OCI-LY3 (cell line): ENCODE data around the gene CLSTN2.

Experiments
- EZH2phosphoT487 ChIP-seq: fragments of 200-600 bp; shearing (Covaris generic); IDR thresholded peaks from 2 replicates; pipeline ENCODE4 v1.6.1; 2018; ENCODE audit warnings: antibody characterized with exemption, mixed run types, low read depth
- TF ChIP-seq, protein P1 (sequence below): fragments of 200-600, 300-600 bp; sonication (generic); IDR thresholded peaks from 2 replicates; pipeline ENCODE4 v1.5.1; 2014; ENCODE audit warnings: antibody characterized with exemption, low read length, low read depth

DNA sequence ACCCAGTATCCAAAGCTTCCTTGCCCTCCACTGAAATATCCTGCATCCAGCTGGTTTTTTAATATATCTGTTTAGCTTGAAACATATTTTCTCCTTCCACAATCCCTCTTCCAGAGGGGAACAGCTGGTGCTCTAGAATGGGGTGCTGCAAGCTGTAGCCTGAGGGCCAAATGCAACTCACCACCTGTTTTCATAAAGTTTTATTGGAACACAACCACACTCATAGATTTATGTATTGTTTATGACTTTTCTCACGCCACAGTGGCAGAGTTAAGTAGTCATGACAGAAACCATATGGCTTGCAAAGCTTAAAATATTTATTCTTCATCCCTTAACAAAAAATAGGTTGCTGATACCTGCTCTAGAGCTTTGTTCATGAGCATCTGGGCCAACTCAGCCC, 298.7 kb downstream of the CLSTN2 start:
- TF ChIP-seq, protein P1, sequence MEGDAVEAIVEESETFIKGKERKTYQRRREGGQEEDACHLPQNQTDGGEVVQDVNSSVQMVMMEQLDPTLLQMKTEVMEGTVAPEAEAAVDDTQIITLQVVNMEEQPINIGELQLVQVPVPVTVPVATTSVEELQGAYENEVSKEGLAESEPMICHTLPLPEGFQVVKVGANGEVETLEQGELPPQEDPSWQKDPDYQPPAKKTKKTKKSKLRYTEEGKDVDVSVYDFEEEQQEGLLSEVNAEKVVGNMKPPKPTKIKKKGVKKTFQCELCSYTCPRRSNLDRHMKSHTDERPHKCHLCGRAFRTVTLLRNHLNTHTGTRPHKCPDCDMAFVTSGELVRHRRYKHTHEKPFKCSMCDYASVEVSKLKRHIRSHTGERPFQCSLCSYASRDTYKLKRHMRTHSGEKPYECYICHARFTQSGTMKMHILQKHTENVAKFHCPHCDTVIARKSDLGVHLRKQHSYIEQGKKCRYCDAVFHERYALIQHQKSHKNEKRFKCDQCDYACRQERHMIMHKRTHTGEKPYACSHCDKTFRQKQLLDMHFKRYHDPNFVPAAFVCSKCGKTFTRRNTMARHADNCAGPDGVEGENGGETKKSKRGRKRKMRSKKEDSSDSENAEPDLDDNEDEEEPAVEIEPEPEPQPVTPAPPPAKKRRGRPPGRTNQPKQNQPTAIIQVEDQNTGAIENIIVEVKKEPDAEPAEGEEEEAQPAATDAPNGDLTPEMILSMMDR, result no peak
- no peak for TF ChIP-seq EZH2phosphoT487
